ENCODE data around the gene ZNF438. TPM values are rescaled to one million over a fixed set of nuclear protein-coding genes. Genes with fewer than 3 reads are reported as not detected.

The ZNF438 gene
- total and polyA plus RNA-seq, 10 of the 15 experiments (the other 5 are each of a cell fraction or from before 2014, with no cell fraction given): 0.93 to 5.2 (median 1.9) TPM

- H3K27ac ChIP-seq (ENCODE audit: control insufficient read depth, insufficient read depth): no peak overlapping the region
- H4K20me1 ChIP-seq (ENCODE audit: control insufficient read depth, insufficient read depth): no peaks in the 10 kb centered on the region
- H3K36me3 ChIP-seq (ENCODE audit: control insufficient read depth in 2 of 2, insufficient read depth in 2 of 2, low read length in 1 of 2): no peaks in the 10 kb centered on the region
- no peak for DNase-seq (ENCODE audit: low read depth, low spot score)
- RAD21 ChIA-PET (ENCODE audit: unreplicated experiment): no interaction called here
- TF ChIP-seq, protein P1, sequence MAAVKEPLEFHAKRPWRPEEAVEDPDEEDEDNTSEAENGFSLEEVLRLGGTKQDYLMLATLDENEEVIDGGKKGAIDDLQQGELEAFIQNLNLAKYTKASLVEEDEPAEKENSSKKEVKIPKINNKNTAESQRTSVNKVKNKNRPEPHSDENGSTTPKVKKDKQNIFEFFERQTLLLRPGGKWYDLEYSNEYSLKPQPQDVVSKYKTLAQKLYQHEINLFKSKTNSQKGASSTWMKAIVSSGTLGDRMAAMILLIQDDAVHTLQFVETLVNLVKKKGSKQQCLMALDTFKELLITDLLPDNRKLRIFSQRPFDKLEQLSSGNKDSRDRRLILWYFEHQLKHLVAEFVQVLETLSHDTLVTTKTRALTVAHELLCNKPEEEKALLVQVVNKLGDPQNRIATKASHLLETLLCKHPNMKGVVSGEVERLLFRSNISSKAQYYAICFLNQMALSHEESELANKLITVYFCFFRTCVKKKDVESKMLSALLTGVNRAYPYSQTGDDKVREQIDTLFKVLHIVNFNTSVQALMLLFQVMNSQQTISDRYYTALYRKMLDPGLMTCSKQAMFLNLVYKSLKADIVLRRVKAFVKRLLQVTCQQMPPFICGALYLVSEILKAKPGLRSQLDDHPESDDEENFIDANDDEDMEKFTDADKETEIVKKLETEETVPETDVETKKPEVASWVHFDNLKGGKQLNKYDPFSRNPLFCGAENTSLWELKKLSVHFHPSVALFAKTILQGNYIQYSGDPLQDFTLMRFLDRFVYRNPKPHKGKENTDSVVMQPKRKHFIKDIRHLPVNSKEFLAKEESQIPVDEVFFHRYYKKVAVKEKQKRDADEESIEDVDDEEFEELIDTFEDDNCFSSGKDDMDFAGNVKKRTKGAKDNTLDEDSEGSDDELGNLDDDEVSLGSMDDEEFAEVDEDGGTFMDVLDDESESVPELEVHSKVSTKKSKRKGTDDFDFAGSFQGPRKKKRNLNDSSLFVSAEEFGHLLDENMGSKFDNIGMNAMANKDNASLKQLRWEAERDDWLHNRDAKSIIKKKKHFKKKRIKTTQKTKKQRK (IDR thresholded peaks at IDR 0.05; ENCODE audit: low read depth, low read length): no peak
- TF ChIP-seq RBBP5 (conservative IDR thresholded peaks at IDR 0.05) (no peak), RFX5 (IDR thresholded peaks at IDR 0.05; ENCODE audit: low read depth, low read length) (no peak), SMAD1 (IDR thresholded peaks at IDR 0.05; ENCODE audit: low read depth, partially characterized antibody) (no peak), CREB1 (IDR thresholded peaks at IDR 0.05; ENCODE audit: low read depth) (no peak), KLF5 (IDR thresholded peaks at IDR 0.05; ENCODE audit: partially characterized antibody) (no peak), ATF7 (IDR thresholded peaks at IDR 0.05; ENCODE audit: low read depth) (no peak), ETV6 (conservative IDR thresholded peaks at IDR 0.05 in 1 of 2, IDR thresholded peaks at IDR 0.05 in 1 of 2; ENCODE audit: borderline replicate concordance in 1 of 2, low read depth in 1 of 2) (no peak)
- TF ChIP-seq, protein P2, sequence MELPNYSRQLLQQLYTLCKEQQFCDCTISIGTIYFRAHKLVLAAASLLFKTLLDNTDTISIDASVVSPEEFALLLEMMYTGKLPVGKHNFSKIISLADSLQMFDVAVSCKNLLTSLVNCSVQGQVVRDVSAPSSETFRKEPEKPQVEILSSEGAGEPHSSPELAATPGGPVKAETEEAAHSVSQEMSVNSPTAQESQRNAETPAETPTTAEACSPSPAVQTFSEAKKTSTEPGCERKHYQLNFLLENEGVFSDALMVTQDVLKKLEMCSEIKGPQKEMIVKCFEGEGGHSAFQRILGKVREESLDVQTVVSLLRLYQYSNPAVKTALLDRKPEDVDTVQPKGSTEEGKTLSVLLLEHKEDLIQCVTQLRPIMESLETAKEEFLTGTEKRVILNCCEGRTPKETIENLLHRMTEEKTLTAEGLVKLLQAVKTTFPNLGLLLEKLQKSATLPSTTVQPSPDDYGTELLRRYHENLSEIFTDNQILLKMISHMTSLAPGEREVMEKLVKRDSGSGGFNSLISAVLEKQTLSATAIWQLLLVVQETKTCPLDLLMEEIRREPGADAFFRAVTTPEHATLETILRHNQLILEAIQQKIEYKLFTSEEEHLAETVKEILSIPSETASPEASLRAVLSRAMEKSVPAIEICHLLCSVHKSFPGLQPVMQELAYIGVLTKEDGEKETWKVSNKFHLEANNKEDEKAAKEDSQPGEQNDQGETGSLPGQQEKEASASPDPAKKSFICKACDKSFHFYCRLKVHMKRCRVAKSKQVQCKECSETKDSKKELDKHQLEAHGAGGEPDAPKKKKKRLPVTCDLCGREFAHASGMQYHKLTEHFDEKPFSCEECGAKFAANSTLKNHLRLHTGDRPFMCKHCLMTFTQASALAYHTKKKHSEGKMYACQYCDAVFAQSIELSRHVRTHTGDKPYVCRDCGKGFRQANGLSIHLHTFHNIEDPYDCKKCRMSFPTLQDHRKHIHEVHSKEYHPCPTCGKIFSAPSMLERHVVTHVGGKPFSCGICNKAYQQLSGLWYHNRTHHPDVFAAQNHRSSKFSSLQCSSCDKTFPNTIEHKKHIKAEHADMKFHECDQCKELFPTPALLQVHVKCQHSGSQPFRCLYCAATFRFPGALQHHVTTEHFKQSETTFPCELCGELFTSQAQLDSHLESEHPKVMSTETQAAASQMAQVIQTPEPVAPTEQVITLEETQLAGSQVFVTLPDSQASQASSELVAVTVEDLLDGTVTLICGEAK (IDR thresholded peaks at IDR 0.05; ENCODE audit: borderline replicate concordance): no peak
- CTCF ChIA-PET: no interaction called here
- H3K27me3 ChIP-seq (replicated peaks in 1 of 2; ENCODE audit: control insufficient read depth in 2 of 2, insufficient read depth in 2 of 2, low read length in 1 of 2): peaks cover 0 to 2% of the 10 kb centered on the region in 2 experiments; a peak in 1 of 4 replicates
- no peaks in the 10 kb centered on the region for H3K4me1 ChIP-seq (ENCODE audit: control insufficient read depth, insufficient read depth, low read length)
- in situ Hi-C loops (cut with MboI): no loop called here
- BruUV-seq (replicated peaks): no TSS peak
- ATAC-seq: no peak
- POLR2A ChIA-PET: no interaction called here
- intact Hi-C loops (cut with micrococcal nuclease; ENCODE audit: unreplicated experiment): no loop called here
- no peak overlapping the region for H3K4me2 ChIP-seq (ENCODE audit: control insufficient read depth, insufficient read depth)
- no peak overlapping the region for H3K4me3 ChIP-seq
- FAIRE-seq: no peak
- SMC1A ChIA-PET (ENCODE audit: uncharacterized antibody, unreplicated experiment): interaction anchor here (0.8 kb wide), 1 partner anchor 313 kb away, joined by 3 read pairs; no protein-coding TSS in a partner anchor
- WGBS (ENCODE audit: insufficient coverage, insufficient replicate concordance, low lambda C conversion rate, missing lambda C conversion rate): 19% methylated on average over 2 of the region's 2 CpGs
- no peak overlapping the region for H2AFZ ChIP-seq (ENCODE audit: control insufficient read depth, low read depth, low read length)
- no peaks in the 10 kb centered on the region for H3K79me2 ChIP-seq (ENCODE audit: control insufficient read depth, insufficient read depth, low read length)
- H3K9me3 ChIP-seq (replicated peaks; ENCODE audit: control insufficient read depth, insufficient read depth, low read length): no peaks in the 10 kb centered on the region
- H3K9ac ChIP-seq (ENCODE audit: control insufficient read depth, insufficient read depth, low read length): no peak overlapping the region
These were observed 39.0 kb upstream of the ZNF438 start for GRCh38 chr10:31070691-31071090.
